ENCODE results near the gene PEX13. TPM values are rescaled to one million over a fixed set of nuclear protein-coding genes. Genes with fewer than 3 reads are reported as not detected.

The PEX13 gene
- total RNA-seq, 1 experiment from 2014 or later: 22.4 TPM

DNA sequence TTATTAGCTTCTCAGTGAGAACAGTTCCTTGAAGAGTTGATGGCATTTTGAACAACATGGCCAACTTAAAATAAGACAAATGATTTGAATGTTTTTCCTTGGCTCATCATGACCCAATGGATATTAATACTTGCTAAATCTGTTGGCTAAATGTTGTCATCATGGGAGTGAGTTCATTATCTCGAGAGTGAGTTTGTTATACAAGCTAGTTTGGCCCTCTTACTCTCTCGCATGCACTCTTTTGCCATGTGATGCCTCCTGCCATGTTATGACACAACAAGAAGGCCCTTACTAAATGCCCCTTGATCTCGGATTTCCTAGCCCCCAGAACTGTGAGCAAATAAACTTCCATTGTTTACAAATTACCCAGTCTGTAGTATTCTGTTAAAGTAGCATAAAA, 25.3 kb downstream of the PEX13 start:
- no peaks in the 10 kb centered on the region for H3K79me1 ChIP-seq (ENCODE audit: insufficient read depth, low read depth, low read length, poor library complexity, severe bottlenecking)
- H3K4ac ChIP-seq (ENCODE audit: low read depth, low read length): no peak overlapping the region
- H3K27ac Mint-ChIP-seq: no peak overlapping the region
- H3K4me2 ChIP-seq (ENCODE audit: insufficient read depth, insufficient read length, low read length): no peak overlapping the region
- no peak overlapping the region for H3K14ac ChIP-seq (ENCODE audit: insufficient read depth, low read length)
- H3T11ph ChIP-seq (ENCODE audit: low read length): no peak overlapping the region
- no CpG with 5 or more reads among the region's 3 CpGs for WGBS (ENCODE audit: extremely low coverage, insufficient read length, low lambda C conversion rate)
- H3K23ac ChIP-seq (ENCODE audit: insufficient read length, low read depth, low read length): no peak overlapping the region
- TF ChIP-seq, protein P1, sequence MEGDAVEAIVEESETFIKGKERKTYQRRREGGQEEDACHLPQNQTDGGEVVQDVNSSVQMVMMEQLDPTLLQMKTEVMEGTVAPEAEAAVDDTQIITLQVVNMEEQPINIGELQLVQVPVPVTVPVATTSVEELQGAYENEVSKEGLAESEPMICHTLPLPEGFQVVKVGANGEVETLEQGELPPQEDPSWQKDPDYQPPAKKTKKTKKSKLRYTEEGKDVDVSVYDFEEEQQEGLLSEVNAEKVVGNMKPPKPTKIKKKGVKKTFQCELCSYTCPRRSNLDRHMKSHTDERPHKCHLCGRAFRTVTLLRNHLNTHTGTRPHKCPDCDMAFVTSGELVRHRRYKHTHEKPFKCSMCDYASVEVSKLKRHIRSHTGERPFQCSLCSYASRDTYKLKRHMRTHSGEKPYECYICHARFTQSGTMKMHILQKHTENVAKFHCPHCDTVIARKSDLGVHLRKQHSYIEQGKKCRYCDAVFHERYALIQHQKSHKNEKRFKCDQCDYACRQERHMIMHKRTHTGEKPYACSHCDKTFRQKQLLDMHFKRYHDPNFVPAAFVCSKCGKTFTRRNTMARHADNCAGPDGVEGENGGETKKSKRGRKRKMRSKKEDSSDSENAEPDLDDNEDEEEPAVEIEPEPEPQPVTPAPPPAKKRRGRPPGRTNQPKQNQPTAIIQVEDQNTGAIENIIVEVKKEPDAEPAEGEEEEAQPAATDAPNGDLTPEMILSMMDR (conservative IDR thresholded peaks at IDR 0.05): no peak
- H2AK5ac ChIP-seq (ENCODE audit: insufficient read length, low read length): no peak overlapping the region
- no peak overlapping the region for H4K91ac ChIP-seq (ENCODE audit: insufficient read length, low read depth, low read length)
- H3K4me1 ChIP-seq (ENCODE audit: insufficient read depth, low read length): no peaks in the 10 kb centered on the region
- H3K23me2 ChIP-seq (ENCODE audit: insufficient read length, low read depth, low read length, poor library complexity, severe bottlenecking): no peaks in the 10 kb centered on the region
- H2BK5ac ChIP-seq (ENCODE audit: insufficient read length, low read length): no peak overlapping the region
- no peaks in the 10 kb centered on the region for H3K9me3 ChIP-seq (ENCODE audit: control insufficient read depth, low read depth, low read length)
- no peak overlapping the region for H2BK120ac ChIP-seq (ENCODE audit: low read depth, low read length, poor library complexity, severe bottlenecking)
- no peak overlapping the region for H3K56ac ChIP-seq (ENCODE audit: insufficient read length, low read depth, low read length)
- peaks cover 1% of the 10 kb centered on the region; the same call in 1 of the 2 replicates for H3K27me3 Mint-ChIP-seq (ENCODE audit: low read depth)
- no peaks in the 10 kb centered on the region for H4K20me1 ChIP-seq (ENCODE audit: control insufficient read depth, insufficient read depth, insufficient read length)
- H3K36me3 Mint-ChIP-seq (ENCODE audit: insufficient read depth in 1 of 3, low read depth in 3 of 3): peaks cover 4 to 27% (median 19%) of the 10 kb centered on the region in 3 experiments; a peak in 6 of 7 replicates
- no peak overlapping the region for H4K8ac ChIP-seq (replicated peaks; ENCODE audit: insufficient read length, low read depth, low read length)
- H2BK15ac ChIP-seq (ENCODE audit: low read depth, low read length): no peak overlapping the region
- no peak for DNase-seq
- no peak overlapping the region for H2BK12ac ChIP-seq (ENCODE audit: insufficient read length, low read depth, low read length)
- H3K18ac ChIP-seq (ENCODE audit: insufficient read length, low read depth, low read length): no peak overlapping the region
- H3K4me3 Mint-ChIP-seq: no peak overlapping the region
- no peak overlapping the region for H2AFZ ChIP-seq (ENCODE audit: low read length)
- H3K27ac ChIP-seq (ENCODE audit: insufficient read length, low read depth, low read length): no peak overlapping the region
- H3K9me3 Mint-ChIP-seq: peaks cover 13 to 14% of the 10 kb centered on the region in 2 experiments; a peak in 4 of 5 replicates
- H3K27me3 ChIP-seq (ENCODE audit: insufficient read depth, low read length): no peaks in the 10 kb centered on the region
- no peak overlapping the region for H2BK20ac ChIP-seq (ENCODE audit: low read depth, low read length, poor library complexity, severe bottlenecking)
- no peaks in the 10 kb centered on the region for H3K4me1 Mint-ChIP-seq
- H3K79me2 ChIP-seq (ENCODE audit: insufficient read depth, low read length): no peaks in the 10 kb centered on the region
- H4K5ac ChIP-seq (ENCODE audit: insufficient read length, low read depth, low read length): no peak overlapping the region
- H3K9ac ChIP-seq (ENCODE audit: extremely low read depth, insufficient read length, low read length): no peak overlapping the region

All from H9 (cell line).